GM12873 (cell line): Measurements from ENCODE around the gene PPDPF.

Source experiments
- TF ChIP-seq, protein P1 (sequence below): IDR thresholded peaks from 2 replicates; pipeline ENCODE4 v1.5.1; 2012; ENCODE audit warnings: low read depth, mild to moderate bottlenecking, moderate library complexity, low read length, control low read depth; ENCODE audit not compliant: insufficient read depth; ENCODE audit errors: missing control alignments

Gene PPDPF

DNA sequence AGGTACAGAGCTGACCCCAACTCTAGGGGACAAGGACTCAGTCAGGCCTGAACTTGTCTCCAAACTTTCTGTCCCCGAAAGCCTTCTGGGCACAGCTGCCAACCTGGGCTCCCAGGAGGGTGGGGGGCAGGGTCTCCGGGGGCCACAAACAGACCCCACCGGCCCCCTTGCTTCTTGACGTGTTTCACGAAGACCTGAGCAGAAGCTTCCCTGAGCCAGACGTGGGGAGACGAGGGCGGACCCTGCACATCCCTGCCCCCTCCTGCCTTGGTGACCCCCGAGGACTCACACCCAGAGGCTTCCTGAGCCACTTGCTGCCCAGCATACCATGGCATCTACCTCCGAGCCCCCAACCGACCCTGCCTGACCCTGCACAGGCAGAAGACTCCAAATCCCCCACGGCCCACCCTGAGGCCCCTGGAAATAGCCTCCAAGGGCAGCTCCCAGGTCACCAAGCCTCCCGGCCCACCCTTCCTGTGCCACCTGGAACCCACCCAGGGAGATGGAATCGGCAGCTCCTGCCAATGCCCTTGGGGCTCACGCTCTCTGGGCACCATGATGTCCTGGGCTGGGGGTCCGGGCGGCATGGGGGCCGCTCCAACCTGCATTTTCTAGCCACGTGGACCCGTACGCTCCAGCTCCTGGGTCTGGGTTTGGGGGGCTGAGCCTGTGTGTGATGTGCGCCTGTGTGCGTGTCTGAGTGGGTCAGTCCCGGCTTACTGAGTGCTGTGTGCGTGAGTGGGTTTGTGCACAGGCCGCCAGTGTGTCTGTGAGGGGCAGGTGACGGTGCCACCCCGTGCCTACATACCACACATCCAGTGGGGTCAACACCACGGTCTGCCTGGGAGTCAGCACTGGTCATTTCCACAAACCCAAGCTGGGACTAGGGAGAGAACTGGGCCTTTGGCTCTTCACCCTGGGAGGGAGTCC, 19.1 kb downstream of the PPDPF start:
- TF ChIP-seq, protein P1, sequence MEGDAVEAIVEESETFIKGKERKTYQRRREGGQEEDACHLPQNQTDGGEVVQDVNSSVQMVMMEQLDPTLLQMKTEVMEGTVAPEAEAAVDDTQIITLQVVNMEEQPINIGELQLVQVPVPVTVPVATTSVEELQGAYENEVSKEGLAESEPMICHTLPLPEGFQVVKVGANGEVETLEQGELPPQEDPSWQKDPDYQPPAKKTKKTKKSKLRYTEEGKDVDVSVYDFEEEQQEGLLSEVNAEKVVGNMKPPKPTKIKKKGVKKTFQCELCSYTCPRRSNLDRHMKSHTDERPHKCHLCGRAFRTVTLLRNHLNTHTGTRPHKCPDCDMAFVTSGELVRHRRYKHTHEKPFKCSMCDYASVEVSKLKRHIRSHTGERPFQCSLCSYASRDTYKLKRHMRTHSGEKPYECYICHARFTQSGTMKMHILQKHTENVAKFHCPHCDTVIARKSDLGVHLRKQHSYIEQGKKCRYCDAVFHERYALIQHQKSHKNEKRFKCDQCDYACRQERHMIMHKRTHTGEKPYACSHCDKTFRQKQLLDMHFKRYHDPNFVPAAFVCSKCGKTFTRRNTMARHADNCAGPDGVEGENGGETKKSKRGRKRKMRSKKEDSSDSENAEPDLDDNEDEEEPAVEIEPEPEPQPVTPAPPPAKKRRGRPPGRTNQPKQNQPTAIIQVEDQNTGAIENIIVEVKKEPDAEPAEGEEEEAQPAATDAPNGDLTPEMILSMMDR = no peak

DNA sequence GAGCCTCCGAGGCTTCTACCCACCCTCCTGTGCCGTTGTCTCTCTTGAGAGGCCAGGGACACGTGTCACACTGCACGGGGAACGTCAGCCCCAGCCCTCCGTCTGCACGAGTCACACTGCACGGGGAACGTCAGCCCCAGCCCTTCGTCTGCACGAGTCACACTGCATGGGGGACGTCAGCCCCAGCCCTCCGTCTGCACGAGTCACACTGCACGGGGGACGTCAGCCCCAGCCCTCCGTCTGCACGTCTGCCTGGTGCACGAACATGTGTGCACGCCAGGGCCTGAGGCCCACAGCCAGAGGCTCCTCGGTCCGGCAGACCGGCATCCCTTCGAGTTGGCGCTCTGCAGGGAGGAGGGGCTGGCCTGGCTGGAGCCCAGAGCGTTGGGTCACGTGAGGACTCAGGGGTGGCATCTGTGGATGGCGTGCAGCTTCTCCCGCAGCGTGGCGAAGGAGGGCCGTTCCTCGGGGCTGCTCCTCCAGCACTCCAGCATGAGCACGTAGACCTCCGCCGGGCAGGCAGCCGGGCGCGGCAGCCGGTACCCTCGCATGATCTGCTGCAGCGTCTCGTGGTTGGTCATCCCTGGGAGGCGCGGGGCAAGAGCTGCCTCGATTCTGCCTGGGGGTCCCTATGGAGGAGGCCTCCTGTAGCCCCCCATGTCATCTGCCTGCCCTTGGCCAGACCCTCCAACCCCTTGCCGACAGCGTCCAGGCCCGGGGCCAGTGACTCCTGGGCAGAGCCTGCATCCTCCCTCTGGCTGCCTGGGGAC, 20.0 kb downstream of the PPDPF start:
- TF ChIP-seq, protein P1 = no peak

- TF ChIP-seq, protein P1 = no peak
Measured at GRCh38 chr20:63541371-63541770, 20.8 kb downstream of the PPDPF start.

DNA sequence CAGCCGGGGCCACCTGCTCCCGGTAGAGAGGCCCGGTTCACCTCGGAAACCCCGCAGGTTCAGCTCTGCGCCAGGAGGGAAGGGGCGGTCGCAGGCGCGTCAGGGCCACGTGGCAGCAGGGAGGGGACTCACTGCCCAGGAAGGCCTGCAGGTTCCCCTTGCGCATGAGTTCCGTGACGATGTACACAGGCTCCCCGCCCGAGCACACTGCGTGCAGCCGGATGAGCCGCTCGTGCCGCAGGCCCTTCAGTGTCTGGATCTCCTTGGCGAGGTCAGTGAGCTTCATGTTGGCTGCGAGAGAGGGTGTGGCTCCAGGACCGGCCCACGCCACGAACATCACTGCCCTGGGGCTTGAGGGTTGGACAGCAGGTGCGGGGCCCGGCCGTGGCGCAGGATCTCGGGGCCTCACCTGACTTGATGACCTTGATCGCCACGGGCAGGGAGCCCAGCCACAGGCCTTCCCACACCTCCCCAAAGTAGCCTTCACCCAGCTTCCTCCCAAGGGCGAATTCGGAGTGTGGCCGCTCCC, 21.5 kb downstream of the PPDPF start:
- TF ChIP-seq, protein P1 = no peak

GRCh38 chr20:63542696-63543095, 22.1 kb downstream of the PPDPF start:
- TF ChIP-seq, protein P1 = no peak

DNA sequence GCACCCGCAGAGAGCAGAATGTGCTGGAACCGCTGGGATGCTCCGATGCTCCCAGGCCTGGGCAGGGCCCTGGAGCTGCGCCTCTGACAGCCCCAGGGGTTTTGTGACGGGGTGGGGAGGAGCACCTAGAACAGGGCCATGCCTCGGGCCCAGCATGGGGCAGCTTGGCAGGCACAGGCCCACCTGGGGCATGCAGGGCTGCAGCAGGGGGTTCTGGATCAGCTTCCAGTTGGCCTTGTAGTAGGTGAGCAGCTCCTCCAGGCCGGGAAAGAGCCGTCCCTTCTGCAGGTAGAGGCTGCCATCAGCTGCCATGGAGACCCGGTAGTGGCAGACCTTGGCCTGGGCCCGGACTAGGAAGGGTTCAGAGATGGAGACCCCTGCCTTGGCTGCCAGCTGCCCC, 22.6 kb downstream of the PPDPF start:
- TF ChIP-seq, protein P1 = no peak

GRCh38 chr20:63543733-63544132, 23.2 kb downstream of the PPDPF start:
- TF ChIP-seq, protein P1 = no peak
